GM19467 (cell line): Measurements from ENCODE around the gene ZRANB3.

Source experiments
- ATAC-seq: cut with Tn5 transposase; IDR thresholded peaks from one replicate; pipeline ENCODE4 v1.9.1; 2021; ENCODE audit warnings: mild to moderate bottlenecking, moderate library complexity; ENCODE audit not compliant: unreplicated experiment

The ZRANB3 gene

DNA sequence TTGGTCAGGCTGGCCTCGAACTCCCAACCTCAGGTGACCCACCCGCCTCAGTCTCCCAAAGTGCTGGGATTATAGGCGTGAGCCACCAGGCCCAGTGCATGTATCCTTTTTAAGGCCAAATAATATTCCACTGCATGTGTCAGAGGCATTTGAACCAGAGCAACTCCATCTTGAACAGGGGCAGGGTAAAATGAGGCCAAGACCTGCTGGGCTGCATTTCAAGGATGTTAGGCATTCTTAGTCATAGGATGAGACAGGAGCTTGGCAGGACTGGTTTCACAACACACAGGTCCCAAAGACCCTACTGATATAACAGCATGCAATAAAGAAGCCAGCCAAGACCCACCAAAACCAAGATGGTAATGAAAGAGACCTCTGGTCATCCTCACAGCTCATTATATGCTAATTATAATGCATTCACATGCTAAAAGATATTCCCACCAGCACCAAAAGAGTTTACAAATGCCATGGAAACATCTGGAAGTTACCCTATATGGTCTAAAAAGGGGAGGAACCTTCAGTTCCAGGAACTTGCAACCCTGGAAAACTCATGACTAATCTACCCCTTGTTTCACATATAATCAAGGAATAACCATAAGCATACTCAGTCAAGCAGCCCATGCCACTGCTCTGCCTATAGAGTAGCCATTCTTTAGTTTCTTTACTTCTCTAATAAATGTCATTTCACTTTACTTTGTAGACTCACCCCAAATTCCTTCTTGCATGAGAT lies 274.3 kb downstream of the ZRANB3 start:
- ATAC-seq, result no peak

GRCh38 chr2:135255208-135255607 lies 275.8 kb downstream of the ZRANB3 start:
- no peak for ATAC-seq

DNA sequence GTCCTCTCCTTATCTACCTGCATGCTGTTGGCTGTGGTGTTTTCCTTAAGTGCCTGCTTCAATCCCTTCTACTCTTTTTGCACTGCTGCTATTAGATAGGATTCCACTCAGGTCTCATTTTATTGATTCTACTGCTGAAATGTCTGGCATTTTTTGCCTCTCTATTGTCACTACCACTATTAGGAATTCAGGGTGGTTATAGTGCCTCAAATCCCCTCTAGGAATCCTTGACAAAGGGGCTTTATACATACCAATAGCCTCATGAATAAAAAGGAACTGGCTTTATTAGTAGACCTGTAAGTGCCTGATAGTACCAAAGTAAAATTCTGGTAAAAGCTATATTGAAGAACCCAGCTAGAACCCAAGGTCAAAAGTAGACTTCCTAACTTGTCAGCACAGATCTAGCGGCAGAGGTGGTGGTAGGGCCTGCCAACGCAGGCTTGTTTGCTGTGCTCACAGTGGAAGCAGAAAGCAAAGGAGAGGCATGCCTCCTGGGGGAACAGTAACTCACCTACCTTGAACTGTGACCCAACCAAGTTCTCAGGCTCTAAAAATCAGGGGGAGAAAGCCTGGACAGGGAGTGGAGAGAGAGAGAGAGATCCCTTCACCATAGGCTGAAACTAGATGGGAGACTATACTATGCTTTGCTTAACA lies 278.1 kb downstream of the ZRANB3 start:
- no peak for ATAC-seq

GRCh38 chr2:135248611-135249010 lies 282.4 kb downstream of the ZRANB3 start:
- no peak for ATAC-seq

DNA sequence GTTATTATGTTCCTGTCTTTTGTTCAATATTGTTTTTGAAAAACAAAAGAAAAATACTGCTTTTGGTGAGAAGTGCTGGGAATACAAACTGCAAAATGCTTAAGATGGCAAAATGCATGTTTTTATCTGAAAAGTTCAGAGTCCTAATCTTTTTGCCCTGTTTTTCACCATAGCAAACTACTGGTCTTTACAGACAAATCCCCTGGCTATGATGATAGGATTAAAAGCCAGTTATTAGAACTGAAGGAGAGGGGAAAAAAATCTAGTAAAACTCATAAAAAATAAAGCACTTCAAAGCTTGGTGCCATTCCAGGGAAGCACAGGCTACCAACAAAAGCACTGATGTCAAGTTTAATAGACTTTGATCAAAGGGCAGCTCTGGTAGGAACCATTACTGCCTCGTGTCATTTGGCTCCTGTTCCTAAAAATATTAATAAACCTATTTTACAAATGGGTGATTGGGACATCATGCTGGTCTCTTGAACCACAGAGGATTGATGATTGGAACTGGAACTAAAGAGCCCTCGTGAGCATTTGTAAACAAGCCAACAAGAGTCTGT lies 284.2 kb downstream of the ZRANB3 start:
- ATAC-seq, result no peak

DNA sequence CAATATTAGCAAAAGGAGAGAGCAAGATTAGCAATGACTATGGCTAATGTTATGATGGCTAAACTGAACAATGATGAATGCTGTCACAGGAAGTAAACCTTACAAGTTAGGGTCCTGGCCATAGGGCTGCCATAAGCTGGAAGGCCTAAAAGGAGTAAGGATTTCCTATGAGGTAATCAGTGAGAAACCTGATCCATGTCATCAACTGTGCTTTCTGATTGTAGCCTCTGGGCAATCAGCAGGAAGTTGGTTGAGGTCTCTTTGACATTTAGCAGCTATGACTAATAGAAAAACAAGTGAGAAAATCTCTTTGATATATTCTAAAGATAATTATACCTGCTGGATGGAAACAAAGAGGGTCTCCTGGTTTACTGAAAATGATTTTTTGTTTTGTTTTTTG lies 285.9 kb downstream of the ZRANB3 start:
- ATAC-seq, result no peak

DNA sequence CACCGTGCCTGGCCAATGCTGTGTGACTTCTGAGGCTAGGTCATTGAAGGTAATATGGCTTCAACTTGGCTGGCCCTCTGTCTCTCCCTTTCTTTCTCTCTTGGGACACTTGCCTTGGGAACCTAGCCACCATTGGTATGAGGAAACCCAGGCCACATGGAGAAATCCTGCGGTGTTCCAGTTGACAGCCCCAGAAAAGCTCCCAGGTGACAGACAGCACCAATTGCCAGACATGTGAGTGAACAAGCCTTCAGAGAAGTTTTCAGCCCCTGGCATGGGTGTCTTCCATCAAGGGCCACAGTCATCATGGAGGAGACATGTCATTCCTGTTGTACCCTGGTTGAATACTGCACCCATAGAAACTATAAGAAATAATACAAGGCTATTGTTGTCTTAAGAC lies 292.4 kb downstream of the ZRANB3 start:
- no peak for ATAC-seq

GRCh38 chr2:135230150-135230549 lies 300.9 kb downstream of the ZRANB3 start:
- ATAC-seq, result no peak

GRCh38 chr2:135227386-135227785 lies 303.6 kb downstream of the ZRANB3 start:
- ATAC-seq, result no peak

- ATAC-seq, result no peak
Observed at GRCh38 chr2:135226961-135227360, 304.1 kb downstream of the ZRANB3 start.

GRCh38 chr2:135225781-135226180 lies 305.2 kb downstream of the ZRANB3 start:
- ATAC-seq, result no peak

DNA sequence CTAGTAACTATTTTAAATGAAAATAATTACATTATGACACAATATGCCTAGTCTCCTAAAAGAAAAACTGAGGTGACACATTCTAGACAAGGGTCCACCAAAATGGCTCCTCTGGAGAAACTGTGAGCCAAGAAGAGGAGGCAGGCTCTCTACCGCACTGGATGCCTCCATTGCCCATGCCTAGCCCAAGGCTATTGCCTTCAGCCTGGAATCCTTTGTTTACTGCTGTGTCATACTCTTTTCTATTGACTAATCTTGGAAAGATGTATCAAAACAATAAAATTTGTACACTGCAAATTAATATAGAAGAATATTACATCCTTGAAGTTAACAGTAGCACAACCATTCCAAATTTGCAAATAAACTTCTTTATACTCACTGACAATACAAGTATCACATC lies 311.8 kb downstream of the ZRANB3 start:
- no peak for ATAC-seq

GRCh38 chr2:135218426-135218825 lies 312.6 kb downstream of the ZRANB3 start:
- no peak for ATAC-seq

DNA sequence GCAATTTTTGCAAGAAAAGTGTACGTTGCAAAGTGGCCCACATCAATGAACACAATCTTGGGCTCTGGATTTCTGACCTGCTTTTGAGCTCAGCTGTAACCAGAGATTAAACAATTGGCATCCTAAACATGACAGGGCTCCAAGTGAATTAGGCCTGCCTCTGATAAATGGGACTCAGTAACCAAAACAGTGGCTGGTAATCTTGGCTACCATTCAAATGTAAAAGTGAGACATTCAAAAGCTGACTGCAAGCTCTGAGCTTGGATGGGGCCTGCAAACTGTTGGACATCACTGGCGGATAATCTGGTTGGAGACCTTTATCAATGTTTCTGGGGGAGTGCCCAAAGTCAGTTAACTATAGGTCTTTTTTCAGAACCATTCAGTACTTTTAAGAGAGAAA lies 318.3 kb downstream of the ZRANB3 start:
- no peak for ATAC-seq

DNA sequence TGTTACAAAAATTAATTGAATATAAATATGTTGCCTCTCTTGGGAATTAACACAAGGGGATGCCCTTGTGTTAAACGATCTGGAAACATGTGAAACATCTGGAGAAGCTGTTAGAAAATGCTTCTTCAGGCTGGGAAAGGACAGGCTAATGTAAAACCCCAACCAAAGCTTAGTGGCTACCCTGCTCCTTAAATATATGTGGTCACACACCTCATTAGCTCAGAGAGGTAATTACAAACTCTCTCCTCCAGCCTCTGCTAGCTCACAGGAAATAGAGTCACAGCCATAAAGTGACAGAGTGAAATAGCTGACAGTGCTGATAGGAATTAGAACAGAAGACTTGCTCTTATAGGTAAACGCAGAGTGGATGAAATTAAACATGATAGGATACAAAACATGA lies 323.0 kb downstream of the ZRANB3 start:
- no peak for ATAC-seq

- ATAC-seq, result no peak
Observed at GRCh38 chr2:135203944-135204343, 327.1 kb downstream of the ZRANB3 start.

GRCh38 chr2:135202751-135203150 lies 328.3 kb downstream of the ZRANB3 start:
- no peak for ATAC-seq

DNA sequence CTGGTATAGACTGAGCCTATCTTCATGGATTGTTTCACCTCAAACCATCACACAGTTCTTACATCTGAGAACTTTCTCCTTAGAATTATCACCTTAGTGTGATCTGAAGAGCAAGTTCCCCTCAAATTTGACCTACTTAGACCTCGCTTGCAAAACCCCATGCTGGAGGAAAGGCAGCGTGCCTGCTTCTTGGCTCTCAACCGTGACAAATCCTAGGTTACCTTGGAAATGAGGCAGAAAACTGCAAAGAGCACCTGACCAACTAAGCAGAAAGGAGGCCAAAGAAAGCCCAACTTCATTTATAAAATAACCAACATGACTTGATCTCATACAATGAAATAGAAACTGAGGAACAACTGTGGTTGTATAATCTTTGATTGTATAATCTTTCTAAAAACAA lies 332.5 kb downstream of the ZRANB3 start:
- ATAC-seq, result no peak

DNA sequence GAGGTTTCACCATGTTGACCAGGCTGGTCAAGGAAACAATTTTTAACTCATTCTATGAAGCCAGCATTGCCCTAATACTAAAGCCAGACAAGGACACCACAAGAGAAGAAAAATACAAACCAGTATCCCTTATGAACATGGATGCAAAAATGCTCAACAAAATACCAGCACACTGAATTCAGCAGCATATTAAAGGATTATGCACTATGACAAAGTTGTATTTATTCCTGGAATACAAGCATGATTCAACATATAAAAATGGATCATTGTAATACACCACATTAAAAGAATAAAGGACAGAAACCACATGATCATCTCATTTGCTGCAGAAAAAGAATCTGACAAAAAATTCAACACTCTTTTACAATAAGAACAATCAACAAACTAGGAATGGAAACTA lies 340.2 kb downstream of the ZRANB3 start:
- no peak for ATAC-seq

DNA sequence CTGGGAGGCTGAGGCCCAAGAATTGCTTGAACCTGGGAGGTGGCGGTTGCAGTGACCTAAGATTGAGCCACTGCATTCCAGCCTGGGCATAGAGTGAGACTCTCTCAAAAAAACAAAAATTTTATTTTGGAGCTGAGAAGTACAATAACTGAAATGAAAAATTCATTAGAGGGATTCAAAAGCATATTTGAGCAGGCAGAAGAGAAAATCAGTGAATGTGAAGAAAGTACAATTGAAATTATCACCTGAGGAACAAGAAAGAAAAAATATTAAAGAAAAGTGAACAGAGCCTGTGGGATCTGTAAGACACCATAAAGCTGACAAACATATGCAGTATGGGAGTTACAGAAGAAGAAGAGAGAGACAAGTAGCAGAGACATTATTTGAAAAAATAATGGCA lies 341.9 kb downstream of the ZRANB3 start:
- no peak for ATAC-seq

DNA sequence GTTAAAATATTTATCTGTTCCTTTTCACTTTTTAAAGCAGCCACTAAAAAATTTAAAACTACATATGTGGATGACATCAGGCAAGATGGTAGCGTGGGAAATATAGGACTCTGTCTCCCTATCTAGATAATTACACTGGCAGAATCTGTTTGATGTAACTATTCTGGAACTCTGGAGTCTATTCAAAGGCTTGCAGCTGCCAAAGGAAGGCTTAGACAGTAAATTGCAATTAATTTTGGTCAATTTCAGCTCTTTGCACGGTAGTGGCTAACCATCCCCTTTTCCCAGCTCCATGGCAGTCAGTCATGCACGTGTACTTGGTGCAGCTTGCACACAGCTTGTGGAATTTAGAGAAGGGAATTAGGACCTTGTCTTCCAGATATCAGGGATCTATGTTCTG lies 343.7 kb downstream of the ZRANB3 start:
- no peak for ATAC-seq

GRCh38 chr2:135186054-135186453 lies 345.0 kb downstream of the ZRANB3 start:
- no peak for ATAC-seq
